ENCODE measurements around the gene UST.

UST gene

GRCh38 chr6:148904896-148905870, 158.4 kb downstream of the UST start:
- Histone ChIP-seq H3K4me3 (ENCODE audit: low read length, poor library complexity, severe bottlenecking) (no peak overlapping the region), H3K4me2 (ENCODE audit: low read depth, low read length, poor library complexity, severe bottlenecking) (no peak overlapping the region), H2AFZ (ENCODE audit: low read length) (no peak overlapping the region), H3K79me2 (ENCODE audit: insufficient read depth, low read length) (no peaks in the 10 kb centered on the region), H3K9me3 (ENCODE audit: insufficient read depth, low read depth, low read length) (no peaks in the 10 kb centered on the region), H3K4me1 (ENCODE audit: insufficient read depth, low read length, poor library complexity, severe bottlenecking) (no peaks in the 10 kb centered on the region), H4K20me1 (ENCODE audit: insufficient read depth, low read length, poor library complexity, severe bottlenecking) (no peaks in the 10 kb centered on the region), H3K9me2 (replicated peaks; ENCODE audit: low read depth, low read length) (no peaks in the 10 kb centered on the region), H3F3A (ENCODE audit: low read depth) (no peaks in the 10 kb centered on the region), H3K27me3 (ENCODE audit: insufficient read depth, low read length, poor library complexity, severe bottlenecking) (no peaks in the 10 kb centered on the region), H3K36me3 (ENCODE audit: insufficient read depth, low read length) (no peaks in the 10 kb centered on the region), H3K9ac (ENCODE audit: low read depth, low read length, poor library complexity, severe bottlenecking) (no peak overlapping the region)
- no peak for TF ChIP-seq EZH2phosphoT487 (IDR thresholded peaks at IDR 0.05; ENCODE audit: borderline replicate concordance)
- no peak for TF ChIP-seq CTCF (conservative IDR thresholded peaks at IDR 0.05; ENCODE audit: low read length)

- no peak overlapping the region for H3K4me2 ChIP-seq (ENCODE audit: low read depth, low read length, poor library complexity, severe bottlenecking)
- H3K9ac ChIP-seq (ENCODE audit: low read depth, low read length, poor library complexity, severe bottlenecking) = no peak overlapping the region
- no peaks in the 10 kb centered on the region for H3K79me2 ChIP-seq (ENCODE audit: insufficient read depth, low read length)
- H3K4me3 ChIP-seq (ENCODE audit: low read length, poor library complexity, severe bottlenecking) = no peak overlapping the region
- H2AFZ ChIP-seq (ENCODE audit: low read length) = no peak overlapping the region
- no peaks in the 10 kb centered on the region for H3F3A ChIP-seq (ENCODE audit: low read depth)
- H3K9me2 ChIP-seq (replicated peaks; ENCODE audit: low read depth, low read length) = no peaks in the 10 kb centered on the region
- no peaks in the 10 kb centered on the region for H3K27me3 ChIP-seq (ENCODE audit: insufficient read depth, low read length, poor library complexity, severe bottlenecking)
- H3K36me3 ChIP-seq (ENCODE audit: insufficient read depth, low read length) = no peaks in the 10 kb centered on the region
- TF ChIP-seq CTCF (conservative IDR thresholded peaks at IDR 0.05; ENCODE audit: low read length) (no peak), EZH2phosphoT487 (IDR thresholded peaks at IDR 0.05; ENCODE audit: borderline replicate concordance) (no peak)
- H4K20me1 ChIP-seq (ENCODE audit: insufficient read depth, low read length, poor library complexity, severe bottlenecking) = no peaks in the 10 kb centered on the region
- H3K4me1 ChIP-seq (ENCODE audit: insufficient read depth, low read length, poor library complexity, severe bottlenecking) = no peaks in the 10 kb centered on the region
- no peaks in the 10 kb centered on the region for H3K9me3 ChIP-seq (ENCODE audit: insufficient read depth, low read depth, low read length)
Measured at GRCh38 chr6:148905901-148906300, 159.1 kb downstream of the UST start.

- H3K9ac ChIP-seq (ENCODE audit: low read depth, low read length, poor library complexity, severe bottlenecking) = no peak overlapping the region
- no peaks in the 10 kb centered on the region for H3K4me1 ChIP-seq (ENCODE audit: insufficient read depth, low read length, poor library complexity, severe bottlenecking)
- H3K9me2 ChIP-seq (replicated peaks; ENCODE audit: low read depth, low read length) = no peaks in the 10 kb centered on the region
- H3K4me2 ChIP-seq (ENCODE audit: low read depth, low read length, poor library complexity, severe bottlenecking) = no peak overlapping the region
- no peak overlapping the region for H2AFZ ChIP-seq (ENCODE audit: low read length)
- H3K36me3 ChIP-seq (ENCODE audit: insufficient read depth, low read length) = no peaks in the 10 kb centered on the region
- TF ChIP-seq EZH2phosphoT487 (IDR thresholded peaks at IDR 0.05; ENCODE audit: borderline replicate concordance) = no peak
- no peak for TF ChIP-seq CTCF (conservative IDR thresholded peaks at IDR 0.05; ENCODE audit: low read length)
- H3K79me2 ChIP-seq (ENCODE audit: insufficient read depth, low read length) = no peaks in the 10 kb centered on the region
- no peak overlapping the region for H3K4me3 ChIP-seq (ENCODE audit: low read length, poor library complexity, severe bottlenecking)
- H3K27me3 ChIP-seq (ENCODE audit: insufficient read depth, low read length, poor library complexity, severe bottlenecking) = no peaks in the 10 kb centered on the region
- H4K20me1 ChIP-seq (ENCODE audit: insufficient read depth, low read length, poor library complexity, severe bottlenecking) = no peaks in the 10 kb centered on the region
- H3F3A ChIP-seq (ENCODE audit: low read depth) = no peaks in the 10 kb centered on the region
- H3K9me3 ChIP-seq (ENCODE audit: insufficient read depth, low read depth, low read length) = no peaks in the 10 kb centered on the region
Measured at GRCh38 chr6:148906386-148906785, 159.6 kb downstream of the UST start.

Data from Loucy (cell line).